Activated T-cell treated with anti-CD3 and anti-CD28 coated beads, Interleukin-2, amount 50 U/mL, for 4 hours (primary cell): ENCODE measurements around the gene PAPPA. TPM values are rescaled to one million over a fixed set of nuclear protein-coding genes. Genes with fewer than 3 reads are reported as not detected.

Experiments used
- ATAC-seq, 2 donors: fragments of 200-7000 bp; cut with Tn5 transposase; one replicate each; pipeline ENCODE4 v1.10.0; 2021
- DNase-seq: peaks from one replicate; pipeline ENCODE4 v3.0.0-alpha.2; 2020
- H3K27me3 Mint-ChIP-seq: one replicate; pipeline ENCODE4 v1.8.0; 2021; ENCODE audit warnings: low read depth, mixed read lengths
- H3K36me3 Mint-ChIP-seq: one replicate; pipeline ENCODE4 v1.8.0; 2022; ENCODE audit warnings: mixed read lengths; ENCODE audit not compliant: insufficient read depth
- H3K4me1 Mint-ChIP-seq: one replicate; pipeline ENCODE4 v1.8.0; 2021; ENCODE audit warnings: low read depth, mixed read lengths
- H3K4me3 Mint-ChIP-seq: one replicate; pipeline ENCODE4 v1.8.0; 2021; ENCODE audit warnings: mild to moderate bottlenecking, moderate library complexity, mixed read lengths
- H3K9me3 Mint-ChIP-seq: one replicate; pipeline ENCODE4 v1.8.0; 2021; ENCODE audit warnings: mixed read lengths
- total RNA-seq, 3 donors: library from RNA; stranded (reverse); gene quantifications; one replicate each; pipeline ENCODE4 v1.2.1, GENCODE V29; 2021

PAPPA gene
- total RNA-seq, 3 donors from 2014 or later: 0.22 to 0.28 TPM; not detected in 1

GRCh38 chr9:116345817-116346216, 192.2 kb downstream of the PAPPA start:
- DNase-seq: no peak
- H3K9me3 Mint-ChIP-seq: no peaks in the 10 kb centered on the region
- H3K4me1 Mint-ChIP-seq: no peaks in the 10 kb centered on the region
- no peak overlapping the region for H3K4me3 Mint-ChIP-seq
- no peaks in the 10 kb centered on the region for H3K27me3 Mint-ChIP-seq
- no peak for ATAC-seq
- no peaks in the 10 kb centered on the region for H3K36me3 Mint-ChIP-seq

GRCh38 chr9:116349684-116350083, 196.1 kb downstream of the PAPPA start:
- ATAC-seq: no peak

GRCh38 chr9:116350213-116350612, 196.6 kb downstream of the PAPPA start:
- H3K36me3 Mint-ChIP-seq: no peaks in the 10 kb centered on the region
- no peaks in the 10 kb centered on the region for H3K9me3 Mint-ChIP-seq
- H3K27me3 Mint-ChIP-seq: peaks cover 5% of the 10 kb centered on the region
- no peak for ATAC-seq
- H3K4me3 Mint-ChIP-seq: no peak overlapping the region
- DNase-seq: no peak
- no peaks in the 10 kb centered on the region for H3K4me1 Mint-ChIP-seq

More at GRCh38 chr9:116349684-116350083, 196.1 kb downstream of the PAPPA start:
- no peak for DNase-seq
- Mint-ChIP-seq H3K4me3 (no peak overlapping the region), H3K4me1 (no peaks in the 10 kb centered on the region), H3K36me3 (no peaks in the 10 kb centered on the region), H3K27me3 (peaks cover 2% of the 10 kb centered on the region), H3K9me3 (no peaks in the 10 kb centered on the region)

- no peak for ATAC-seq
- Mint-ChIP-seq H3K36me3 (no peaks in the 10 kb centered on the region), H3K4me3 (no peak overlapping the region)
These were observed 199.4 kb downstream of the PAPPA start for GRCh38 chr9:116352958-116353357.

GRCh38 chr9:116355153-116355921, 201.7 kb downstream of the PAPPA start:
- H3K4me3 Mint-ChIP-seq: no peak overlapping the region
- ATAC-seq (no peak), DNase-seq (no peak)
- H3K9me3 Mint-ChIP-seq: no peaks in the 10 kb centered on the region
- H3K4me1 Mint-ChIP-seq: no peaks in the 10 kb centered on the region
- H3K27me3 Mint-ChIP-seq: peaks cover 5% of the 10 kb centered on the region
- no peaks in the 10 kb centered on the region for H3K36me3 Mint-ChIP-seq

More at GRCh38 chr9:116352958-116353357, 199.4 kb downstream of the PAPPA start:
- H3K27me3 Mint-ChIP-seq: peaks cover 5% of the 10 kb centered on the region
- DNase-seq: no peak
- no peaks in the 10 kb centered on the region for H3K9me3 Mint-ChIP-seq
- H3K4me1 Mint-ChIP-seq: no peaks in the 10 kb centered on the region

GRCh38 chr9:116358251-116358650, 204.7 kb downstream of the PAPPA start:
- Mint-ChIP-seq H3K9me3 (no peaks in the 10 kb centered on the region), H3K27me3 (peaks cover 3% of the 10 kb centered on the region), H3K36me3 (no peaks in the 10 kb centered on the region), H3K4me3 (no peak overlapping the region), H3K4me1 (no peaks in the 10 kb centered on the region)
- no peak for ATAC-seq
- no peak for DNase-seq

- Mint-ChIP-seq H3K4me1 (no peaks in the 10 kb centered on the region), H3K9me3 (no peaks in the 10 kb centered on the region), H3K36me3 (no peaks in the 10 kb centered on the region), H3K27me3 (peaks cover under 1% of the 10 kb centered on the region), H3K4me3 (no peak overlapping the region)
- no peak for DNase-seq
- ATAC-seq: no peak
These were observed 206.4 kb downstream of the PAPPA start for GRCh38 chr9:116360016-116360415.

- no peaks in the 10 kb centered on the region for H3K9me3 Mint-ChIP-seq
- no peaks in the 10 kb centered on the region for H3K27me3 Mint-ChIP-seq
- no peak overlapping the region for H3K4me3 Mint-ChIP-seq
- ATAC-seq (no peak), DNase-seq (no peak)
- no peaks in the 10 kb centered on the region for H3K4me1 Mint-ChIP-seq
- H3K36me3 Mint-ChIP-seq: no peaks in the 10 kb centered on the region
These were observed 207.4 kb downstream of the PAPPA start for GRCh38 chr9:116360989-116361388.

GRCh38 chr9:116361547-116361946, 208.0 kb downstream of the PAPPA start:
- Mint-ChIP-seq H3K4me1 (no peaks in the 10 kb centered on the region), H3K4me3 (no peak overlapping the region), H3K9me3 (no peaks in the 10 kb centered on the region), H3K27me3 (no peaks in the 10 kb centered on the region), H3K36me3 (no peaks in the 10 kb centered on the region)
- DNase-seq (no peak), ATAC-seq (no peak)

- no peaks in the 10 kb centered on the region for H3K27me3 Mint-ChIP-seq
- no peaks in the 10 kb centered on the region for H3K4me1 Mint-ChIP-seq
- no peaks in the 10 kb centered on the region for H3K9me3 Mint-ChIP-seq
- no peaks in the 10 kb centered on the region for H3K36me3 Mint-ChIP-seq
- DNase-seq (no peak), ATAC-seq (no peak)
- H3K4me3 Mint-ChIP-seq: no peak overlapping the region
These were observed 208.9 kb downstream of the PAPPA start for GRCh38 chr9:116362493-116362892.

GRCh38 chr9:116365056-116365471, 211.5 kb downstream of the PAPPA start:
- H3K36me3 Mint-ChIP-seq: no peaks in the 10 kb centered on the region
- no peak for ATAC-seq
- H3K27me3 Mint-ChIP-seq: no peaks in the 10 kb centered on the region
- no peaks in the 10 kb centered on the region for H3K4me1 Mint-ChIP-seq
- H3K9me3 Mint-ChIP-seq: no peaks in the 10 kb centered on the region
- H3K4me3 Mint-ChIP-seq: no peak overlapping the region
- no peak for DNase-seq

GRCh38 chr9:116366241-116366640, 212.7 kb downstream of the PAPPA start:
- Mint-ChIP-seq H3K9me3 (no peaks in the 10 kb centered on the region), H3K4me1 (no peaks in the 10 kb centered on the region), H3K4me3 (no peak overlapping the region), H3K36me3 (no peaks in the 10 kb centered on the region), H3K27me3 (no peaks in the 10 kb centered on the region)
- ATAC-seq (no peak), DNase-seq (no peak)

GRCh38 chr9:116368680-116369079, 215.1 kb downstream of the PAPPA start:
- no peaks in the 10 kb centered on the region for H3K36me3 Mint-ChIP-seq
- H3K4me3 Mint-ChIP-seq: no peak overlapping the region
- no peaks in the 10 kb centered on the region for H3K4me1 Mint-ChIP-seq
- no peak for ATAC-seq
- DNase-seq: no peak
- no peaks in the 10 kb centered on the region for H3K9me3 Mint-ChIP-seq
- no peaks in the 10 kb centered on the region for H3K27me3 Mint-ChIP-seq

- ATAC-seq: no peak
- no peak for DNase-seq
- Mint-ChIP-seq H3K27me3 (no peaks in the 10 kb centered on the region), H3K4me3 (no peak overlapping the region), H3K4me1 (no peaks in the 10 kb centered on the region), H3K9me3 (no peaks in the 10 kb centered on the region), H3K36me3 (no peaks in the 10 kb centered on the region)
These were observed 216.1 kb downstream of the PAPPA start for GRCh38 chr9:116369706-116370105.

GRCh38 chr9:116370556-116370955, 217.0 kb downstream of the PAPPA start:
- H3K9me3 Mint-ChIP-seq: no peaks in the 10 kb centered on the region
- ATAC-seq (no peak), DNase-seq (no peak)
- no peak overlapping the region for H3K4me3 Mint-ChIP-seq
- no peaks in the 10 kb centered on the region for H3K27me3 Mint-ChIP-seq
- H3K4me1 Mint-ChIP-seq: no peaks in the 10 kb centered on the region
- H3K36me3 Mint-ChIP-seq: no peaks in the 10 kb centered on the region
